SH-SY5Y (cell line): ENCODE data around the gene CCL26.

ENCODE experiments used
- GATA2 ChIP-seq: IDR thresholded peaks from 2 replicates; pipeline ENCODE4 v1.6.1; 2011; ENCODE audit warnings: mild to moderate bottlenecking, low read depth, low read length
- GATA3 ChIP-seq: IDR thresholded peaks from 2 replicates; pipeline ENCODE4 v1.6.1; 2011; ENCODE audit warnings: low read depth, mild to moderate bottlenecking, low read length, moderate library complexity

- TF ChIP-seq GATA3 (no peak), GATA2 (no peak)
These were observed 14.9 kb downstream of the CCL26 start for GRCh38 chr7:75756991-75757676.
